Measurements from ENCODE around the gene RAD51D.

DNA sequence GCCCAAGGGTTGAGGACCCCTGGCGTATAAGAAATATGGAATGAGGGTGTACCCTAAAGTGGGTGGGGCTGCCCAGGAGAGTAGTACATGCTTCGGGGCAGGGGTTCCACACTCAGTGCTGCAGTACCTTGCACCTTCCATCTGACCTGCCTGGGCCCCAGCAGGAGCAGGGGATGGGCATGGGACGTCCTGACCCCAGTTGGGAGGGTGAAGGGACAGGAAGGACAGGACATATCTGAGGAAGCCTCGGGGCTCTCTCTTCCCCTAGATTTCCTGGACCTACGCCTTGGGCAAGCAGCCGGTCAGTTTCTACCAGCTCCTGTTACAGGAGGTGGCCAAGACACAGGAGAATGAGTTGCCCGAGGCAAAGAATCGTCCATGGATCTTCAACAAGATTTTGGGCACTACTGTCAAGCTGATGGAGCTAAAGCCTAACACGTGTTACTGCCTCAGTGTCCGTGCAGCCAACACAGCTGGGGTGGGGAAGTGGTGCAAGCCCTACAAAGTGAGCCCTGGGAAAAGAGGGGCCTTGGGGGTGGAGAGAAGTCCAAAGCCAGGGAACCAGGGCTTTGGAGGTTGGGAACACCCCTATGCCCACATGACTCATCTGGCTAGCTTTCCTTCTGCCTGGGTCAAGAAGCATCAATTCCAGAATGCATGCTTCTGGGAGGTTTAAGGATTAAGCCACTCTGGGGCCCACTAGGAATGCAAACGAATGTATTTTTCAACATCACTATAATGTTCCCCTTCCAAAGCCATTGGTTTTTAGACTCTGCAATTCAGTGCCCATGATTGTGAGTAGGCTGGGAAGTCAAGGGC, 9.7 kb upstream of the RAD51D start:
- TF ChIP-seq, protein P1, sequence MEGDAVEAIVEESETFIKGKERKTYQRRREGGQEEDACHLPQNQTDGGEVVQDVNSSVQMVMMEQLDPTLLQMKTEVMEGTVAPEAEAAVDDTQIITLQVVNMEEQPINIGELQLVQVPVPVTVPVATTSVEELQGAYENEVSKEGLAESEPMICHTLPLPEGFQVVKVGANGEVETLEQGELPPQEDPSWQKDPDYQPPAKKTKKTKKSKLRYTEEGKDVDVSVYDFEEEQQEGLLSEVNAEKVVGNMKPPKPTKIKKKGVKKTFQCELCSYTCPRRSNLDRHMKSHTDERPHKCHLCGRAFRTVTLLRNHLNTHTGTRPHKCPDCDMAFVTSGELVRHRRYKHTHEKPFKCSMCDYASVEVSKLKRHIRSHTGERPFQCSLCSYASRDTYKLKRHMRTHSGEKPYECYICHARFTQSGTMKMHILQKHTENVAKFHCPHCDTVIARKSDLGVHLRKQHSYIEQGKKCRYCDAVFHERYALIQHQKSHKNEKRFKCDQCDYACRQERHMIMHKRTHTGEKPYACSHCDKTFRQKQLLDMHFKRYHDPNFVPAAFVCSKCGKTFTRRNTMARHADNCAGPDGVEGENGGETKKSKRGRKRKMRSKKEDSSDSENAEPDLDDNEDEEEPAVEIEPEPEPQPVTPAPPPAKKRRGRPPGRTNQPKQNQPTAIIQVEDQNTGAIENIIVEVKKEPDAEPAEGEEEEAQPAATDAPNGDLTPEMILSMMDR (IDR thresholded peaks at IDR 0.05), result no peak
- no peak for TF ChIP-seq POLR2A (IDR thresholded peaks at IDR 0.05)
